OCI-LY3 (cell line): ENCODE measurements around the gene RPL32.

Experiments
- H2AFZ ChIP-seq: fragments of 200-600, 300-600 bp; shearing (Covaris generic); 2 replicates; pipeline ENCODE4 v1.6.0; 2014; ENCODE audit warnings: antibody characterized with exemption, low read depth, low read length
- H3K27ac ChIP-seq: fragments of 200-600, 300-600 bp; sonication (generic); 2 replicates; pipeline ENCODE4 v1.5.1; 2014; ENCODE audit warnings: mild to moderate bottlenecking, low read length, moderate library complexity, mixed read lengths
- H3K27me3 ChIP-seq: fragments of 200-600, 300-600 bp; sonication (generic); 2 replicates; pipeline ENCODE4 v1.6.1; 2014; ENCODE audit warnings: low read depth, low read length, mixed read lengths
- H3K36me3 ChIP-seq: fragments of 200-600, 300-600 bp; sonication (generic); replicated peaks from 2 replicates; pipeline ENCODE3; 2014; ENCODE audit warnings: low read depth, low read length, mixed read lengths
- H3K4me1 ChIP-seq: fragments of 300-600, 200-600 bp; sonication (generic); 2 replicates; pipeline ENCODE4 v1.6.1; 2014; ENCODE audit warnings: low read length, mixed read lengths
- H3K4me2 ChIP-seq: fragments of 200-600, 300-600 bp; sonication (generic); 2 replicates; pipeline ENCODE4 v1.6.1; 2014; ENCODE audit warnings: low read length, mixed read lengths
- H3K4me3 ChIP-seq: fragments of 300-600, 200-600 bp; sonication (generic); 2 replicates; pipeline ENCODE4 v1.5.1; 2014; ENCODE audit warnings: antibody characterized with exemption, mild to moderate bottlenecking, low read length, moderate library complexity
- H3K79me2 ChIP-seq: fragments of 300-600, 200-600 bp; shearing (Covaris generic); 2 replicates; pipeline ENCODE4 v1.6.1; 2014; ENCODE audit warnings: mild to moderate bottlenecking, low read length, mixed read lengths
- H3K9ac ChIP-seq: fragments of 300-600, 200-600 bp; shearing (Covaris generic); 2 replicates; pipeline ENCODE4 v1.6.0; 2014; ENCODE audit warnings: mild to moderate bottlenecking, low read length, moderate library complexity
- H3K9me3 ChIP-seq: fragments of 200-600, 300-600 bp; shearing (Covaris generic); 2 replicates; pipeline ENCODE4 v1.6.1; 2014; ENCODE audit warnings: low read length, mixed read lengths; ENCODE audit not compliant: insufficient read depth
- H4K20me1 ChIP-seq: fragments of 200-600, 300-600 bp; sonication (generic); 2 replicates; pipeline ENCODE4 v1.6.1; 2016; ENCODE audit warnings: low read length, mixed read lengths; ENCODE audit not compliant: insufficient read depth
- EZH2phosphoT487 ChIP-seq: fragments of 200-600 bp; shearing (Covaris generic); IDR thresholded peaks from 2 replicates; pipeline ENCODE4 v1.6.1; 2018; ENCODE audit warnings: antibody characterized with exemption, mixed run types, low read depth
- TF ChIP-seq, protein P1 (sequence below): fragments of 200-600, 300-600 bp; sonication (generic); IDR thresholded peaks from 2 replicates; pipeline ENCODE4 v1.5.1; 2014; ENCODE audit warnings: antibody characterized with exemption, low read length, low read depth

RPL32 gene

DNA sequence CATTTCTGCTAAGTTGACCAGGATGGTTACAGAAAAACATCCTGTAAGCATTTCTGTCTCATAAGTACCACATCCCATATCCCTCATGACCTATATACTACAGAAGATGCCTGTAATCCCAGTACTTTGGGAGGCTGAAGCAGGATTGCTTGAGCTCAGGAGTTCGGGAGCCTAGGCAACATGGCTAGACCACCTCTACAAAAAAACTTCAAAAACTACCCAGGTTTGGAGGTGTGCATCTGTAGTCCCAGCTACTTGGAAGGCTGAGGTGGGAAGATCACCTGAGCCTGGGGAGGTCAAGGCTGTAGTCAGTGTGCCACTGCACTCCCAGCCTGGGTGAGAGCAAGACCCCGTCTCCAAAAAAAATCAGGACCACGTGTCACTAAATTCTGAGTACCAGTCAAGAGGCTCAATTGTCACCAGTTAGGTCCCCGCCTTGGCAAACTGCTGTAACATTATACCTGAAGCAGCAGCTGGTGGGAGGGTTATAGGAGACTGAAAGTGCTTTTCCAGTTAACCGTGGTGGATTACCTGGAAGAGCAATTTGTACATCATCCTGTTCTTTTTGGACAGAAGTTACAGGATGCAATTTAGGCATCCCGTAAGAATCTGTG lies 6.2 kb downstream of the RPL32 start:
- Histone ChIP-seq H3K4me2 (no peak overlapping the region), H3K4me1 (peaks cover 19% of the 10 kb centered on the region), H3K9me3 (no peaks in the 10 kb centered on the region), H3K27ac (no peak overlapping the region), H2AFZ (no peak overlapping the region), H3K36me3 (peaks cover 90% of the 10 kb centered on the region), H3K79me2 (peaks cover 42% of the 10 kb centered on the region), H3K4me3 (no peak overlapping the region), H3K27me3 (no peaks in the 10 kb centered on the region), H4K20me1 (peaks cover 77% of the 10 kb centered on the region), H3K9ac (no peak overlapping the region)
- TF ChIP-seq, protein P1, sequence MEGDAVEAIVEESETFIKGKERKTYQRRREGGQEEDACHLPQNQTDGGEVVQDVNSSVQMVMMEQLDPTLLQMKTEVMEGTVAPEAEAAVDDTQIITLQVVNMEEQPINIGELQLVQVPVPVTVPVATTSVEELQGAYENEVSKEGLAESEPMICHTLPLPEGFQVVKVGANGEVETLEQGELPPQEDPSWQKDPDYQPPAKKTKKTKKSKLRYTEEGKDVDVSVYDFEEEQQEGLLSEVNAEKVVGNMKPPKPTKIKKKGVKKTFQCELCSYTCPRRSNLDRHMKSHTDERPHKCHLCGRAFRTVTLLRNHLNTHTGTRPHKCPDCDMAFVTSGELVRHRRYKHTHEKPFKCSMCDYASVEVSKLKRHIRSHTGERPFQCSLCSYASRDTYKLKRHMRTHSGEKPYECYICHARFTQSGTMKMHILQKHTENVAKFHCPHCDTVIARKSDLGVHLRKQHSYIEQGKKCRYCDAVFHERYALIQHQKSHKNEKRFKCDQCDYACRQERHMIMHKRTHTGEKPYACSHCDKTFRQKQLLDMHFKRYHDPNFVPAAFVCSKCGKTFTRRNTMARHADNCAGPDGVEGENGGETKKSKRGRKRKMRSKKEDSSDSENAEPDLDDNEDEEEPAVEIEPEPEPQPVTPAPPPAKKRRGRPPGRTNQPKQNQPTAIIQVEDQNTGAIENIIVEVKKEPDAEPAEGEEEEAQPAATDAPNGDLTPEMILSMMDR, result no peak
- no peak for TF ChIP-seq EZH2phosphoT487

DNA sequence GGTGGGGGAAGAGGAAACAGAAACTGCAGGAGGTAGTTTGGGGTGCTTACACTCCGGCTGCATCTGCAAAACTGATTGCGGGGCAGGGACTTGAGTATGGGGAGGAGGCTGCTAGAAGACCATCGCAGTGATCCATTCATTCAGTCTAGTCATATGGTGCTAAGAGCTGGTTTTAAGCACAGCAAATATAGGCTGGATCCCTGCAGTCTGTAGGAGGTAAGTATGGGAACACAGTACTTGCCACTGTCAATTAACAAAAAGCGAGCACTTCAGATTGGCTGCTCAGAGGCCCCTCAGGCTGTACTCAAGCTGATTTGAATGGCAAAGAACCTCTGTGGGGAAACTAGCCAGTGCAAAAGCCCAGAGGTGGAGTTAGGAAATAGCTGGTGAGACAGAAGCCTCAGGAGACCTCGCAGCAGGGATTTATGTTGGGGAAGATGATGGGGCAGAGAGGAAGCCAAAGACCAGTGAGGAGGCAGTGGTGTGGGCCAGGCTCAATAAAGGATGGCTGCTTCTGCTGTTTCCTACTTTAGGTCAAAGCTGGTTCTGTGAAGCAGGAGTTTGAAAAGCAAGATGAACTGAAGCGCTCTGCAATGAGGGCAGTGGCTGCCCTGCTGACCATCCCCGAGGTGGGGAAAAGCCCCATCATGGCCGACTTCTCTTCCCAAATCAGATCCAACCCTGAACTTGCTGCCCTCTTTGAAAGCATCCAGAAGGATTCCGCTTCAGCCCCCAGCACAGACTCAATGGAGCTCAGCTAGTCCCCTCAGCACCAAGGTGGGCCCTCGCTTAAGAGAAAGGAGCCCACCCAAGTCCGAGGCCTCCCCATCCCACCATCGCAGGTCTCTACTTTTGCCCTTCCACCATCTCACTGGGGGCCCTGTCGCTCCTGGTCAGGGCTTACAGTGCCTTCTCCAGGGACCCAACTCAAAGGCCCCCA lies 7.9 kb downstream of the RPL32 start:
- Histone ChIP-seq H4K20me1 (peaks cover 61% of the 10 kb centered on the region), H3K9me3 (no peaks in the 10 kb centered on the region), H3K36me3 (peaks cover 83% of the 10 kb centered on the region), H3K4me2 (no peak overlapping the region), H3K4me3 (no peak overlapping the region), H2AFZ (no peak overlapping the region), H3K4me1 (peaks cover 2% of the 10 kb centered on the region), H3K79me2 (peaks cover 25% of the 10 kb centered on the region), H3K9ac (no peak overlapping the region), H3K27me3 (no peaks in the 10 kb centered on the region), H3K27ac (no peak overlapping the region)
- no peak for TF ChIP-seq EZH2phosphoT487
- TF ChIP-seq, protein P1, result no peak

DNA sequence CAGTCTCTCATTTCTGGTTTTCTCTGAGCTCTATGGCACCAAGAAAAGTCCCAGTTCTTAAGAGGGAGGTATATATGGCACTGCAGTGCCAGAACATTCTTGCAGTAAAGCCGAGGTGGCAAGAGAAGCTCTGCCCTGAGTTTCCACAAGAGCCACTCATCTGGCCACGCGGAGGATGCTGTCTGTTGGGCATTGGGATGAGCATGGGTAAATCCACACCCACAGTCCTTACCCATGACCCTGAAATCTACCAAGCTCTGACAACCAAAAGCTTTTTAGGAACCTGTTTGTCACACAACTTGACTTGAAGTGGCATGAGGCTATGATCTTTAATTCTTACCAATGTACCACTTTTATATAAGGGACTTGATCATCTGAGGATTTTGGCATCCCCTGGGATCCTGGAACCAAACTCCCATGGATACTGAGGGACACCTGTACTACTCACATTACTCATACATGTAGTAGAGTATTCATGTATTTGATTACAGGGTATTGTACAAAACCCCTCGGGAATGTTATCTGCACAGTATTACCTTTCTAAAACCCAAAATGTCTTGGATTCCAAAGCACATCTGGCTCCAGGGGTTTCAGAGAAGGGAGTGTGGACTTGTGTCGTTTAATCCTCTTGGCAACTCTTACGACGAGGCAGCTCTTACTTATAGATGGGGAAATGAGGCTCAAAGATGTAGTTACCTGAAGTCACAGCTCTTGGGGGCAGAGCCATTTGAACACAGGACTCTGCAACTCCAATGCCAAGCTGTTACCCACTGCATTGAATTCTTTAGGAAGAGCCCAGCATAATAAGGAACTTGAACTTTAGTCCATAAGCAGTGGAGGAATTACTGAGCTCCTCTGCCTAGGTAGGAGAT lies 8.8 kb downstream of the RPL32 start:
- TF ChIP-seq, protein P1, result no peak
- TF ChIP-seq EZH2phosphoT487, result no peak
- Histone ChIP-seq H2AFZ (no peak overlapping the region), H3K27ac (no peak overlapping the region)

More for the DNA sequence above, 8.8 kb downstream of the RPL32 start:
- Histone ChIP-seq H3K9me3 (no peaks in the 10 kb centered on the region), H3K4me2 (no peak overlapping the region), H3K9ac (no peak overlapping the region), H3K4me1 (no peaks in the 10 kb centered on the region), H4K20me1 (peaks cover 52% of the 10 kb centered on the region), H3K27me3 (no peaks in the 10 kb centered on the region), H3K79me2 (peaks cover 16% of the 10 kb centered on the region), H3K4me3 (no peak overlapping the region), H3K36me3 (peaks cover 74% of the 10 kb centered on the region)
